ENCODE results near the gene TMC4.
"Not testable (repeated sequence)": the region's sequence is repeated elsewhere in the genome, so short reads cannot be mapped to it uniquely, and the experiment has no call there.

TMC4 gene

GRCh38 chr19:54172471-54173358, at the start of gene TMC4:
TMC4 (minus strand) TSS chr19:54173160; CDS start chr19:54173117, 43 bp downstream.
- no peak for DNase-seq (ENCODE audit: low read depth in 3 of 3, low spot score in 1 of 3)

DNA sequence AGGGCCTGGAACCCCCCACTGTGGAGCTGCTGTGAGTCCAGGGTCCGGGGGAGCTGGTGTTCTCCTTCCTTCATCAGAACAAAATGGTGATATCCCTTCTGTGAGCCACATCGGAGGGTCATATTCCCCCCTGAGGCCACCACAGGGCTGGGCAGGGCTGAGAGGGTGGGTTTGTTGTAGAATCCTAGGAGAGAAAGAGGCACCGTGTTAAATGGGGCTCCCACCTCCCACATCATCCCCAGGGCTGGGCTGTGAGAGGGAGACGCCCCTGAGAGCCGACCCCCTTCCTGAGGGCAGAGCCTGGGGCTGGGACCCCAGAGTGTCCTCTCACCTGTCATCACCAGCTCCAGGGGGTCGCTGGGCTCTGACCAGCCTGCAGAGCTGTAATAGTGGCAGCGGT, 49.0 kb upstream of the TMC4 start:
- DNase-seq (ENCODE audit: low read depth in 3 of 3, low spot score in 1 of 3) = not testable (repeated sequence)

DNA sequence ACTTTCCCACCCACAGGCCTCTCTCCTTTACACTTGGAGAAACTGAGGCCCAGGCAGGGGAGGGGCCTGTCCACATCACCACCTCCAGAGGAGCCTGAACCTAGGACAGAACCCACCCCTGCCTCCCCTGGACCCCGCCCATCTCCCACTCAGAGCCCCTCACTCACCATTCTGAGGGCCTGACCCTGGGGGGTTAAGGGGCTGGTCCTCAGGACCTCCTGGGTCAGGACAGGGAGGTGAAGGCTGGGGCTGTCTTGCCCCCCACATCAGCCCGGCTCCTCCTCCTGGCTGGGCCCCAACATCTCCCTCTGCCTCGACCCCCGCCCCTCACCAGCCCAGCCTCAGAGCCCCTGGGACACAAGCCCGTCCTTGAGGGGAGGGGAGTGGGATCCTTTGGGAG, 46.7 kb upstream of the TMC4 start:
- DNase-seq (ENCODE audit: low read depth in 3 of 3, low spot score in 1 of 3) = not testable (repeated sequence)

DNA sequence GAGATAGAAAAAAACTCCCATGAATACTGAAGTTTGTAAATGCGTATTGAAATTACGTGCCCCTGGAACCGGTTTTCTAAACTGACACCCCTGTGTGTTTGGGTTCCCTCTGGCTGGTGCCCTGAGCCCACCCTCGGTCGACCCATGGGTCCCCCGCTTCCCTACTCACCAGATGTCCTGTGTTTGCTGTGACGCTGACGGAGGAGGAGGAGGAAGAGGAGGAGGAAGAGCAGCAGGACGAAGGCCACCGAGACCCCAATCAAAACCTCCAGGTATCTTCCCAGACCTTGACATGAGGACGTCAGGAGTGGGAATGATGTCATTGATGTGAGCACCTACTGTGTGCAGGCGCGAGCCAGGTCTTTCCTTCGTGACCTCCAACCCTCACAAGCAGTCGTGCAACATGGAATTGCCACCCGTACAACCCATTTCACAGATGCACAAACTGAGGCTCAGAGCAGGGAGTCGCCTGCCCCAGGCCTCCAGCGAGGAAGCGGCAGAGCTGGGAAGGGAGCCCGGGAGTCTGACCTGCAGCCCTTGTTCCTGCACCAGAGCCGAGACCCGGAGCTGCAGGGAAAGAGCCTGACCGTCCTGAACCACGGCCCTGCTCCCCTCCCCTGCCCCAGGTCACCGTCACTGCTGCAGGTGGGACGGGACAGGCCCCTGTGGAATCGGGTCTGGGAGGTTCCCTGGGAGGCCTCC, 46.2 kb upstream of the TMC4 start:
- DNase-seq (ENCODE audit: low read depth in 3 of 3, low spot score in 1 of 3) = no peak

DNA sequence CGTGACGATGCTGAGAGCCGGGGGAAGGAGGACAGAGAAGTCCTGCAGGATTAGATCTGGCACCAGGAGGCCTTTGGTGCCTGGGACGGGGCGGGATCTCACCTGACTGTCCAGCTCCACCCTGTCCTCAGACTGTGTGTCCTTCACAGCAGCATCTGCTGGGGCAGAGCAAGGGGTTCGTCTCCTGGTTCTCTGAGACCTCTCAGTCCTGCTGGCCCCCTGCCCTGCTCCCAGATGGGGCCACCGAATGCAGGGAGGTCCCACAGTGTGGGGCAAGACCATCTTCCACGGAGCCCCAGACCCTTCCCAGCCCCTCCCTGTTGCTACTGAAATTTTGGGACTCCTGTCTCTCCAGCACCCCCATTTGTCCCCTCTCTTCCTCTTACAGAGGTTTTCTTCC, 45.3 kb upstream of the TMC4 start:
- no peak for DNase-seq (ENCODE audit: low read depth in 3 of 3, low spot score in 1 of 3)

DNA sequence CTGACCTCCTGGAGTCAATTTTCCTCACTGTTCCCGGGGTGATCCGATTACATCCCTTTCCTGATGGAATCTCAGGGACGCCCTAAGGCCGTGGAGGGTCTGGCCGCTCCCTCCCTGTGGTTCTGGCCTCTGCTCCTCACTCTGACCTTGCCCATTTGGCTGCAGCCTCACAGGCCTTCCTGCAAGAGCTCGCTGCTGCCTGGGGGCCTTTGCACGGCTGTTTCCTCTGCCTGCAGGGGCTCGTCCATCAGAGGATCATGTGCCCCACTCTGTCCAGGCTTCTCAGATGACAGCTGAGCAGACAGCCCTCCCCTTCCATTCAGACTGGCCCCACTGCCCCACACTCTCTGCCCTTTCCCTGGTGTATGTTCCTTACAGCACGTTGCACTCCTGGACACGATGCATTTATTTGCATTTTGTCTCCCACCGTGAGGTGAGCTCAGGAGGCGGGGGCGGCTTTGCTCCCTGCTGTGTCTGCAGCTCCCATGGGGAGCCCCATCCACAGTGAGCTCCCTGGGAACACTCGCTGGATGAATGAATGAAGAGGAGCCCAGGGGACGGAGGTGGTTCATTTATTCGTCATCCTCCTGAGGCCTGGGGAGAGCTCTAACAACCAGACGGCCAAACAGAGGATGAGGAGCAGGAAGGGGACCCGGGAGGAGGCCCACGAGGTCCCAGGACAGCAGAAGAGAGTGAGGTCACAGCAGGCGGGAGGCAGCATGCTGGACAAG, 44.7 kb upstream of the TMC4 start:
- not testable (repeated sequence) for DNase-seq (ENCODE audit: low read depth in 3 of 3, low spot score in 1 of 3)

- no peak for DNase-seq (ENCODE audit: low read depth in 3 of 3, low spot score in 1 of 3)
These were observed 43.9 kb upstream of the TMC4 start for GRCh38 chr19:54216869-54217268.

DNA sequence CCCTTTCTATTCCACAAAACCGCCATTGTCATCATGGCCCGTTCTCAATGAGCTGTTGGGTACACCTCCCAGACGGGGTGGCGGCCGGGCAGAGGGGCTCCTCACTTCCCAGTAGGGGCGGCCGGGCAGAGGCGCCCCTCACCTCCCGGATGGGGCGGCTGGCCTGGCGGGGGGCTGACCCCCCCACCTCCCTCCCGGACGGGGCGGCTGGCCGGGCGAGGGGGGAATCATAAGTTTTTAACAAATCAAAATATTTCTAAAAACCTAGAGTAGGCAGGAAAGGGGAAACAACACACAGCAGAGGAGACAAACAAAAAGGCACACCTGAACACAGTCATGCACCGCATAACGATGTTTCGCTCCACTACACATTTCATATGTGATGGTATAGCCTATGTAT, 41.8 kb upstream of the TMC4 start:
- DNase-seq (ENCODE audit: low read depth in 3 of 3, low spot score in 1 of 3) = not testable (repeated sequence)

- not testable (repeated sequence) for DNase-seq (ENCODE audit: low read depth in 3 of 3, low spot score in 1 of 3)
These were observed 41.3 kb upstream of the TMC4 start for GRCh38 chr19:54214217-54214616.

DNA sequence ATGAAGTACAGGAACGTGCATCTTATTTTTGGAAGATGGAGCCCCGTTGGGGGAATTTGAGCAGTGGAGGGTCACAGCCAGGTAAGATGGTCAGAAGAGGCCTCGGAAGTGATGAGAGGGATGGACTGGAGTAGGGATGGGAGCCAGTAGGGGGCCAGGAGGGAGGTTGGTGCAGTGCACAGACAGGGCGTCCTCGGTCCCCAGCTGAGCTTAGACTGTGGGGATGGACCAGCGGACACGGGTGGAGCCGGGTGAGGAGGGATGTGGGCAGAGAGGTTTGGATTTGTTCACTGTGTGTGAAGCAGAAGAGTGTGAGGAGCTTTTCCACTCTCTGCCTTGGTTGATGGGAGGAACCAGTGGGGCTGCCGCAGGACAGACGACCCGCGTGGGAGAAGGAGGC, 38.3 kb upstream of the TMC4 start:
- DNase-seq (ENCODE audit: low read depth in 3 of 3, low spot score in 1 of 3) = no peak

DNA sequence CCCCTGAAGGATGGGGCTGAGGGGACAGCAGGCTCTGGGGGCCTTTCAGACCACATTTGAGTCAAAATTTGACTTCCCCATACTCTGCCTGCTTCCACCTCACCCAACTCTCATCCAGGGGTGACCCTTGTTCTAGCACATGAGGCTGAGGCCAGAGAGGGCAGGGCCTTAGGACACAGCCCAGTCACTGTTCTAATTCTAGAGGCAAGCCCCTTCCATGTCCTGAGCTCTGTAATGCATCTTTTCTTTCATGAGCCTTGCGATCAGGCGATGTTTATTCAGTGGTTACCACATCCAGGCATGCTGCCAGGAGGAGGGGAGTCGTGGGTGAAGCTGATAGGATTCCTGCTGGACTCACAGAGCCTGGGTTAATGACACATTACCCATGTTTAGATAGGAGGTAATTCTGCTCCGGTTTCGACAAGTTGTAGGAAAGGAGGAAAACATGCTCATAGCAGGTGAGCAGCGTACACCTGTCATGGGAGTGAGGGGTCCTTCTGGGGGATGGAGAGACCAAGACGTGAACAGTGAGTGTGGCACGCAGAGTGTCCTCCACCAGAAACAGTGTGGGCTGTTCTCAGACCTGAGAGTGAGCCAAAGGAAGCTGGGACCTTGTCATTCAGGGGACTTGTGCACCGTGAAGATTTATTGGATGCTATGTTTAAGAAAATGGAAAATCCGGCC, 37.0 kb upstream of the TMC4 start:
- DNase-seq (ENCODE audit: low read depth in 3 of 3, low spot score in 1 of 3) = no peak

GRCh38 chr19:54209058-54209810, 36.3 kb upstream of the TMC4 start:
- no peak for DNase-seq (ENCODE audit: low read depth in 3 of 3, low spot score in 1 of 3)

GRCh38 chr19:54208784-54209057, 35.8 kb upstream of the TMC4 start:
- DNase-seq (ENCODE audit: low read depth in 3 of 3, low spot score in 1 of 3) = no peak

- no peak for DNase-seq (ENCODE audit: low read depth in 3 of 3, low spot score in 1 of 3)
These were observed 35.2 kb upstream of the TMC4 start for GRCh38 chr19:54207983-54208783.

GRCh38 chr19:54207676-54207982, 34.7 kb upstream of the TMC4 start:
- DNase-seq (ENCODE audit: low read depth in 3 of 3, low spot score in 1 of 3) = no peak

DNA sequence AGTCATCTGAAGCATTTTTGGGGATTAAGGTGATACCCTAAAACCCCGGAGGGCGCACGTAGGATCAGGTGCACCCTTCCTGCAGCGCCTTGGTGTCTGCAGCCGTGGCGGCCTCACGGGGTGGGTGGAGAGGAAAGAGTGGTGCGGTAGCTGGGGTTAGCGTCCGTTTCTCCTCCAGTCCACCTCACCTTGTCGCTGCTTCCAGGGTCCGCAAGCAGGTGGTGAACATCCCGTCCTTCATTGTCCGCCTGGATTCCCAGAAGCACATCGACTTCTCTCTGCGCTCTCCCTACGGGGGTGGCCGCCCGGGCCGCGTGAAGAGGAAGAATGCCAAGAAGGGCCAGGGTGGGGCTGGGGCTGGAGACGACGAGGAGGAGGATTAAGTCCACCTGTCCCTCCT, 34.2 kb upstream of the TMC4 start:
- DNase-seq (ENCODE audit: low read depth in 3 of 3, low spot score in 1 of 3) = not testable (repeated sequence)

DNA sequence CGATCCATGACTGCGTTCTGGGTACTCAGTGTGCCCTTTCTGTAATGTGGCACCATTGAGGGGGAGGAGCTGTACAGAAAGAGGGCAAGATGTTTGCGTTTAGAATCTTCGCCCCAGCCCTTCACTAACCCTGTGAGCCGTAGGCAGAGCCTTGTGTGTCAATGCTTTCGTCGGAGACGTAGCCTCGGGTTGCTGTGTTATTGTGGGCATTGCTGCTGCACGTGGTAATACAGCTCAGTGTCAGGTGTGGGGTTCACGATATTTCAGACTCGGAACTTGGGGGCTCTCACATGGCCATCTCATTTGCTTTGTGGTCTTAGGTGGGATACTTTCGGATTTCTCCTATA, 33.8 kb upstream of the TMC4 start:
- DNase-seq (ENCODE audit: low read depth in 3 of 3, low spot score in 1 of 3) = no peak

GRCh38 chr19:54206030-54206830, 33.3 kb upstream of the TMC4 start:
- DNase-seq (ENCODE audit: low read depth in 3 of 3, low spot score in 1 of 3) = no peak

GRCh38 chr19:54204767-54205468, 32.0 kb upstream of the TMC4 start:
- no peak for DNase-seq (ENCODE audit: low read depth in 3 of 3, low spot score in 1 of 3)

Data from stimulated activated CD4-positive, alpha-beta T cell treated with anti-CD3 and anti-CD28 coated beads, TNF-alpha, amount 100 ng/mL, for 1 hour (primary cell).